Measurements from ENCODE around the gene CARMIL3.

CARMIL3 gene

GRCh38 chr14:24086193-24086955, 34.6 kb downstream of the CARMIL3 start:
- Histone ChIP-seq H3K9ac (ENCODE audit: insufficient read length, low read depth) (no peak overlapping the region), H3K9me3 (ENCODE audit: insufficient read depth, low read length) (no peaks in the 10 kb centered on the region), H3K4me3 (ENCODE audit: insufficient read length, low read depth) (no peak overlapping the region), H3K27me3 (ENCODE audit: insufficient read depth, insufficient read length) (peaks cover 29% of the 10 kb centered on the region), H3K36me3 (ENCODE audit: insufficient read depth, insufficient read length, low read length) (no peaks in the 10 kb centered on the region), H3K4me1 (ENCODE audit: insufficient read depth, insufficient read length) (no peaks in the 10 kb centered on the region)
- TF ChIP-seq ZNF274 (IDR thresholded peaks at IDR 0.05; ENCODE audit: low read depth, low read length) (no peak), YY1 (IDR thresholded peaks at IDR 0.05; ENCODE audit: insufficient read depth, insufficient read length) (no peak), SUZ12 (IDR thresholded peaks at IDR 0.05; ENCODE audit: extremely low read depth, insufficient read depth, insufficient read length) (no peak)
- no peak for DNase-seq (ENCODE audit: low read depth, low spot score)

- no peak overlapping the region for H3K9ac ChIP-seq (ENCODE audit: insufficient read length, low read depth)
- peaks cover 24% of the 10 kb centered on the region for H3K27me3 ChIP-seq (ENCODE audit: insufficient read depth, insufficient read length)
- H3K4me3 ChIP-seq (ENCODE audit: insufficient read length, low read depth) = no peak overlapping the region
- no peaks in the 10 kb centered on the region for H3K36me3 ChIP-seq (ENCODE audit: insufficient read depth, insufficient read length, low read length)
- DNase-seq (ENCODE audit: low read depth, low spot score) = no peak
- TF ChIP-seq YY1 (IDR thresholded peaks at IDR 0.05; ENCODE audit: insufficient read depth, insufficient read length) = no peak
- no peak for TF ChIP-seq SUZ12 (IDR thresholded peaks at IDR 0.05; ENCODE audit: extremely low read depth, insufficient read depth, insufficient read length)
- no peak for TF ChIP-seq ZNF274 (IDR thresholded peaks at IDR 0.05; ENCODE audit: low read depth, low read length)
- H3K4me1 ChIP-seq (ENCODE audit: insufficient read depth, insufficient read length) = no peaks in the 10 kb centered on the region
- no peaks in the 10 kb centered on the region for H3K9me3 ChIP-seq (ENCODE audit: insufficient read depth, low read length)
These were observed 35.2 kb downstream of the CARMIL3 start for GRCh38 chr14:24087004-24087403.

DNA sequence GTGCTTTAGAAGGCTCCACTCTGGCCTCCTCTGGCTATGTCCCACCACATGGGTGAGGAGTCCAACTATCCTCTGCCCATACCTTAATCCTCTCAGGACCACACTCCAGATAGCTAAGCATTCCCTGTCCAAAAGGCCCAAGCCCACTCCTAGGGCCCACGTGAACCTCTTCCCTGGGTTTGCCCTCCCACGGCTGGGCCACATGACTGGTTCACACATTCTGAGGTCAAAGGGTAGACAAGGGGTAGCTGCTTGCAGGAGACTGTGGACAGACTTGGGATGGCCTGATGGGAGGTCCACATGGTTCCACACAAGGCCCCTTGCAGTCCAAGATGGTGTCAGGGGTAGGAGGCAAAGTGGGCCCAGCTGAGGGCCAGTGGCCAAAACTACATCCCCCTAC, 36.3 kb downstream of the CARMIL3 start:
- H3K27me3 ChIP-seq (ENCODE audit: insufficient read depth, insufficient read length) = peaks cover 22% of the 10 kb centered on the region
- no peak for TF ChIP-seq ZNF274 (IDR thresholded peaks at IDR 0.05; ENCODE audit: low read depth, low read length)
- no peak for TF ChIP-seq SUZ12 (IDR thresholded peaks at IDR 0.05; ENCODE audit: extremely low read depth, insufficient read depth, insufficient read length)
- TF ChIP-seq YY1 (IDR thresholded peaks at IDR 0.05; ENCODE audit: insufficient read depth, insufficient read length) = no peak

GRCh38 chr14:24089890-24090289, 38.1 kb downstream of the CARMIL3 start:
- H3K9me3 ChIP-seq (ENCODE audit: insufficient read depth, low read length) = no peaks in the 10 kb centered on the region
- H3K9ac ChIP-seq (ENCODE audit: insufficient read length, low read depth) = no peak overlapping the region
- no peak overlapping the region for H3K4me3 ChIP-seq (ENCODE audit: insufficient read length, low read depth)
- no peak for DNase-seq (ENCODE audit: low read depth, low spot score)
- TF ChIP-seq YY1 (IDR thresholded peaks at IDR 0.05; ENCODE audit: insufficient read depth, insufficient read length) (no peak), SUZ12 (IDR thresholded peaks at IDR 0.05; ENCODE audit: extremely low read depth, insufficient read depth, insufficient read length) (no peak), ZNF274 (IDR thresholded peaks at IDR 0.05; ENCODE audit: low read depth, low read length) (no peak)
- peaks cover 3% of the 10 kb centered on the region for H3K4me1 ChIP-seq (ENCODE audit: insufficient read depth, insufficient read length)
- no peaks in the 10 kb centered on the region for H3K36me3 ChIP-seq (ENCODE audit: insufficient read depth, insufficient read length, low read length)
- H3K27me3 ChIP-seq (ENCODE audit: insufficient read depth, insufficient read length) = peaks cover 11% of the 10 kb centered on the region

More for the DNA sequence above, 36.3 kb downstream of the CARMIL3 start:
- no peak overlapping the region for H3K9ac ChIP-seq (ENCODE audit: insufficient read length, low read depth)
- H3K4me3 ChIP-seq (ENCODE audit: insufficient read length, low read depth) = no peak overlapping the region
- no peaks in the 10 kb centered on the region for H3K36me3 ChIP-seq (ENCODE audit: insufficient read depth, insufficient read length, low read length)
- no peaks in the 10 kb centered on the region for H3K4me1 ChIP-seq (ENCODE audit: insufficient read depth, insufficient read length)
- no peaks in the 10 kb centered on the region for H3K9me3 ChIP-seq (ENCODE audit: insufficient read depth, low read length)
- DNase-seq (ENCODE audit: low read depth, low spot score) = no peak

GRCh38 chr14:24092110-24092504, 40.3 kb downstream of the CARMIL3 start:
- H3K27me3 ChIP-seq (ENCODE audit: insufficient read depth, insufficient read length) = peaks cover 11% of the 10 kb centered on the region
- H3K36me3 ChIP-seq (ENCODE audit: insufficient read depth, insufficient read length, low read length) = peaks cover 8% of the 10 kb centered on the region
- H3K4me1 ChIP-seq (ENCODE audit: insufficient read depth, insufficient read length) = peaks cover 5% of the 10 kb centered on the region
- H3K4me3 ChIP-seq (ENCODE audit: insufficient read length, low read depth) = no peak overlapping the region
- no peak for DNase-seq (ENCODE audit: low read depth, low spot score)
- TF ChIP-seq ZNF274 (IDR thresholded peaks at IDR 0.05; ENCODE audit: low read depth, low read length) (no peak), SUZ12 (IDR thresholded peaks at IDR 0.05; ENCODE audit: extremely low read depth, insufficient read depth, insufficient read length) (no peak)
- no peaks in the 10 kb centered on the region for H3K9me3 ChIP-seq (ENCODE audit: insufficient read depth, low read length)
- H3K9ac ChIP-seq (ENCODE audit: insufficient read length, low read depth) = no peak overlapping the region

DNA sequence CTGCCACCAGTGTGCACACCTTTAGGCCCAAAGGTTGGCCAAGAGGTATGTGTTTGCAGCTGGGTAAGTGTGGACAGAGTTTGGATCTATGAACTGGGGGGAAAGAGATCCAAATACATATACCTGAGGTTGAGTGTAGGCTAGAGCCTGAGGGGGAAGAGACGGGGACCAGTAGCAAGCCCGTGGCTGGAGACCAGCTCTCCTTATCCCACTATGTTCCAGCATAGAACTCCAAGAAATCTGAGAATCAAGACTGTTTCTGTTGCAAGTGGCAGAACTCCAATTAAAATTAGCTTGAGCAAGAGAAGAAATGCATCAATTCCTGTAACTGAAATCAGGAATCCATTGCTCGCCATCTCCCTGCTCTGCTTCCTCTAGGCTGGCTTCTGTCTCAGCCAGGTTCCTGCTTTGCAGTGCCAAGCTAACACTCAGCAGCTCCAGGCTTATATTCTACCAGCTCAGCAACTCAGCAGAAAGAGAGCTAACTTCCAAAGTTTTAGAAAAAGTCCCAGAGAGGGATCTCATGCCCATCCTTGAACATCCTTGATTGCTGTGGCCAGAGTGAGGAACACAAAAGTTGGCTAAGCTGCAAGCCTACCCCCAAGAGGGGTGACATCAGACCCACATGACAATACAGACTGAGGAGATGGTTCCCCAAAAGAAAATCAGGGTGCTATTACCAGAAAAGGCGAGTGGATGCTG, 40.8 kb downstream of the CARMIL3 start:
- Histone ChIP-seq H3K4me1 (ENCODE audit: insufficient read depth, insufficient read length) (peaks cover 5% of the 10 kb centered on the region), H3K9ac (ENCODE audit: insufficient read length, low read depth) (no peak overlapping the region), H3K9me3 (ENCODE audit: insufficient read depth, low read length) (no peaks in the 10 kb centered on the region), H3K4me3 (ENCODE audit: insufficient read length, low read depth) (no peak overlapping the region), H3K27me3 (ENCODE audit: insufficient read depth, insufficient read length) (peaks cover 11% of the 10 kb centered on the region), H3K36me3 (ENCODE audit: insufficient read depth, insufficient read length, low read length) (peaks cover 8% of the 10 kb centered on the region)
- no peak for DNase-seq (ENCODE audit: low read depth, low spot score)
- TF ChIP-seq ZNF274 (IDR thresholded peaks at IDR 0.05; ENCODE audit: low read depth, low read length) (no peak), YY1 (IDR thresholded peaks at IDR 0.05; ENCODE audit: insufficient read depth, insufficient read length) (no peak), SUZ12 (IDR thresholded peaks at IDR 0.05; ENCODE audit: extremely low read depth, insufficient read depth, insufficient read length) (no peak)

DNA sequence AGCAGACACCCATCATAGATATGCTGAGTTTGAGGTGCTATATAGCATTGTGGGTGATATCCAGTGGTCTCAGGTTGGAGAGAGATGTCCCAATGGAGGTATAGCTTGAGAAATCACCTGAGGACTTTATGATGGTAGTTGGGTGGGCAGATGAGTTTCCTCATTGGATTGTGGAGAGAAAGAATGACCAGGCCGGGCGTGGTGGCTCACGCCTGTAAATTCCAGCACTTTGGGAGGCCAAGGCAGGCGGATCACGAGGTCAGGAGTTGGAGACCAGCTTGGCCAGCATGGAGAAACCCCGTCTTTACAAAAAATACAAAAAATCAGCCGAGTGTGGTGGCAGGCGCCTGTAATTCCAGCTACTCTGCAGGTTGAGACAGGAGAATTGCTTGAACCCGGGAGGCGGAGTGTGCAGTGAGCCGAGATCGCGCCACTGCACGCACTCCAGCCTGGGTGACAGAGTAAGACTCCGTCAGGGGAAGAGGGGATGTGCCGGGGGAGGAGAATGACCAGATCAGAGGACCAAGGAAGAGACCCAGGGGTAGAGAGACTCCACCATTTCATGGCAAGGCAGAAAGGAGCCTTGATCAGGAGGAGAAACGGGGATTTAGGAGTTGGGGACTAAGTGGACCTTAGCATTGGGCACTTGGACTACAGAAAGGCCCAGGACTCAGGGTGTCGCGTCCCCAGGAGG, 41.5 kb downstream of the CARMIL3 start:
- TF ChIP-seq ZNF274 (IDR thresholded peaks at IDR 0.05; ENCODE audit: low read depth, low read length) (no peak), YY1 (IDR thresholded peaks at IDR 0.05; ENCODE audit: insufficient read depth, insufficient read length) (no peak), SUZ12 (IDR thresholded peaks at IDR 0.05; ENCODE audit: extremely low read depth, insufficient read depth, insufficient read length) (no peak)
- Histone ChIP-seq H3K4me3 (ENCODE audit: insufficient read length, low read depth) (no peak overlapping the region), H3K4me1 (ENCODE audit: insufficient read depth, insufficient read length) (peaks cover 5% of the 10 kb centered on the region), H3K36me3 (ENCODE audit: insufficient read depth, insufficient read length, low read length) (peaks cover 13% of the 10 kb centered on the region), H3K27me3 (ENCODE audit: insufficient read depth, insufficient read length) (peaks cover 11% of the 10 kb centered on the region), H3K9me3 (ENCODE audit: insufficient read depth, low read length) (no peaks in the 10 kb centered on the region), H3K9ac (ENCODE audit: insufficient read length, low read depth) (no peak overlapping the region)
- DNase-seq (ENCODE audit: low read depth, low spot score) = no peak
